HepG2 (cell line): ENCODE data around the gene PEX11B. TPM values are rescaled to one million over a fixed set of nuclear protein-coding genes. Genes with fewer than 3 reads are reported as not detected.

Experiments
- HDAC6 ChIP-seq: fragments of 200-600 bp; sonication (generic); IDR thresholded peaks from 2 replicates; pipeline ENCODE4 v1.7.0; 2017; ENCODE audit warnings: mild to moderate bottlenecking, antibody characterized with exemption, low read length, low read depth
- HMG20A ChIP-seq: IDR thresholded peaks from 2 replicates; pipeline ENCODE4 v1.6.1; 2016; ENCODE audit warnings: borderline replicate concordance
- HOXA9 ChIP-seq: sonication (generic); formaldehyde crosslinking; IDR thresholded peaks from 2 replicates; pipeline ENCODE4 v1.8.1; 2022; ENCODE audit warnings: missing genetic modification reagents, mild to moderate bottlenecking, moderate library complexity, borderline replicate concordance
- PAX8 ChIP-seq: sonication (generic); formaldehyde crosslinking; IDR thresholded peaks from 2 replicates; pipeline ENCODE4 v1.8.0; 2022; ENCODE audit warnings: mild to moderate bottlenecking, missing genetic modification reagents, borderline replicate concordance
- SAP130 ChIP-seq: IDR thresholded peaks from 2 replicates; pipeline ENCODE4 v1.6.1; 2016; ENCODE audit warnings: low read depth
- SOX6 ChIP-seq, 2 experiments: fragments of 450-650 bp in 1 of 2; sonication (generic) in 1 of 2; formaldehyde crosslinking in 1 of 2; IDR thresholded peaks; 2 replicates each; pipeline versions ENCODE4 v1.4.0 to v1.6.1; 2017 to 2020; ENCODE audit warnings: antibody characterized with exemption in 1 of 2, mild to moderate bottlenecking in 1 of 2, missing genetic modification reagents in 1 of 2
- ZNF232 ChIP-seq: sonication (generic); formaldehyde crosslinking; IDR thresholded peaks from 2 replicates; pipeline ENCODE4 v1.4.0; 2020; ENCODE audit warnings: missing genetic modification reagents, borderline replicate concordance
- ZNF747 ChIP-seq: sonication (generic); formaldehyde crosslinking; IDR thresholded peaks from 2 replicates; pipeline ENCODE4 v1.8.1; 2023; ENCODE audit warnings: missing genetic modification reagents, mild to moderate bottlenecking, borderline replicate concordance
- polyA plus RNA-seq, 8 experiments: library from polyadenylated mRNA; depleted of rRNA in 3 of 8; stranded (reverse) in 7 of 8; unstranded in 1 of 8; fragments of >200 nt; fragmentation: Illumina TruSeq in 4 of 8; extraction: Trizol in 4 of 8; gene quantifications; 2 replicates each; pipeline versions ENCODE4 v1.2.1 to v1.2.3, GENCODE V29; 2011 to 2016; ENCODE audit warnings: low read depth in 4 of 8, missing spikeins in 1 of 8, mixed read lengths in 1 of 8; ENCODE audit not compliant: insufficient read depth in 1 of 8
- total RNA-seq, 5 experiments: library from RNA; depleted of rRNA; stranded (reverse); fragments of >200 nt; fragmentation: Illumina TruSeq; extraction: Trizol; gene quantifications; 2 replicates each; pipeline ENCODE4 v1.2.3, GENCODE V29; 2016; ENCODE audit warnings: low read depth in 1 of 5
- TF ChIP-seq, protein P1 (sequence below): sonication (generic); formaldehyde crosslinking; IDR thresholded peaks from 2 replicates; pipeline ENCODE4 v1.5.0; 2020; ENCODE audit warnings: mild to moderate bottlenecking, missing genetic modification reagents
- TF ChIP-seq, protein P2 (sequence below): sonication (generic); formaldehyde crosslinking; IDR thresholded peaks from 2 replicates; pipeline ENCODE4 v1.5.0; 2020; ENCODE audit warnings: missing genetic modification reagents, mild to moderate bottlenecking, borderline replicate concordance
- TF ChIP-seq, protein P3 (sequence below): sonication (generic); formaldehyde crosslinking; IDR thresholded peaks from 2 replicates; pipeline ENCODE4 v1.5.1; 2020; ENCODE audit warnings: mild to moderate bottlenecking, missing genetic modification reagents, moderate library complexity
- TF ChIP-seq, protein P4 (sequence below): sonication (generic); formaldehyde crosslinking; conservative IDR thresholded peaks from 2 replicates; pipeline ENCODE4 v1.4.0; 2020; ENCODE audit warnings: missing genetic modification reagents
- TF ChIP-seq, protein P5 (sequence below), 2 experiments: sonication (generic) in 1 of 2; formaldehyde crosslinking in 1 of 2; IDR thresholded peaks; 2 replicates each; pipeline versions ENCODE4 v1.4.0 to v1.6.1; 2016 to 2020; ENCODE audit warnings: borderline replicate concordance in 1 of 2, low read depth in 1 of 2, mild to moderate bottlenecking in 1 of 2, missing genetic modification reagents in 1 of 2

The PEX11B gene
- total and polyA plus RNA-seq, 2 of the 13 experiments (the other 11 are each of a cell fraction or from before 2014, with no cell fraction given): 21.6 to 48.4 TPM

DNA sequence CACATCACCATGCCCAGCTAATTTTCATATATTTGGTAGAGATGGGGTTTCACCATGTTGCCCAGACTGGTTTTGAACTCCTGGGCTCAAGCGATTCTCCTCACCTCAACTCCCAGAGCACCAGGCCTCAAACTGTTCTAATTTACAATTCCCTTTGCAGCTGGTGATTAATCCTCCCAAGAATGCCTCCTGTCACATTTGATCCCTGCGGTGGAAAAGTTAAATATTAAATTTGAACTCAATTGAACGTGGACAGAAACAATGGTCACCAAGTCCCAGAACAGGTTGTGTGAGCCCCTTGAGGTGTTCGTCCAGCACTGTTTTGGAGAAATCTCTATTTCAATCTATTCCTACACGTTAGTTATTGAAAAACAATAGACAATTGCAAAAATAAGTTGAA is 30.9 kb downstream of the PEX11B start (continued):
- TF ChIP-seq, protein P1, sequence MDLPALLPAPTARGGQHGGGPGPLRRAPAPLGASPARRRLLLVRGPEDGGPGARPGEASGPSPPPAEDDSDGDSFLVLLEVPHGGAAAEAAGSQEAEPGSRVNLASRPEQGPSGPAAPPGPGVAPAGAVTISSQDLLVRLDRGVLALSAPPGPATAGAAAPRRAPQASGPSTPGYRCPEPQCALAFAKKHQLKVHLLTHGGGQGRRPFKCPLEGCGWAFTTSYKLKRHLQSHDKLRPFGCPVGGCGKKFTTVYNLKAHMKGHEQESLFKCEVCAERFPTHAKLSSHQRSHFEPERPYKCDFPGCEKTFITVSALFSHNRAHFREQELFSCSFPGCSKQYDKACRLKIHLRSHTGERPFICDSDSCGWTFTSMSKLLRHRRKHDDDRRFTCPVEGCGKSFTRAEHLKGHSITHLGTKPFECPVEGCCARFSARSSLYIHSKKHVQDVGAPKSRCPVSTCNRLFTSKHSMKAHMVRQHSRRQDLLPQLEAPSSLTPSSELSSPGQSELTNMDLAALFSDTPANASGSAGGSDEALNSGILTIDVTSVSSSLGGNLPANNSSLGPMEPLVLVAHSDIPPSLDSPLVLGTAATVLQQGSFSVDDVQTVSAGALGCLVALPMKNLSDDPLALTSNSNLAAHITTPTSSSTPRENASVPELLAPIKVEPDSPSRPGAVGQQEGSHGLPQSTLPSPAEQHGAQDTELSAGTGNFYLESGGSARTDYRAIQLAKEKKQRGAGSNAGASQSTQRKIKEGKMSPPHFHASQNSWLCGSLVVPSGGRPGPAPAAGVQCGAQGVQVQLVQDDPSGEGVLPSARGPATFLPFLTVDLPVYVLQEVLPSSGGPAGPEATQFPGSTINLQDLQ: no peak
- TF ChIP-seq SOX6 (IDR thresholded peaks at IDR 0.05) (no peak), SOX6 (CRISPR knock-in tag; IDR thresholded peaks at IDR 0.05) (peak; percentile 27; the same call in 1 of the 2 replicates), SAP130 (CRISPR knock-in tag) (peak; percentile 49; the same call in 1 of the 2 replicates), HOXA9 (no peak), HMG20A (CRISPR knock-in tag) (0 out of 2 replicates have a peak, but pooled peaks have one; percentile 18), ZNF747 (CRISPR knock-in tag) (no peak), PAX8 (CRISPR knock-in tag) (no peak), HDAC6 (no peak), ZNF232 (no peak)
- TF ChIP-seq, protein P2, sequence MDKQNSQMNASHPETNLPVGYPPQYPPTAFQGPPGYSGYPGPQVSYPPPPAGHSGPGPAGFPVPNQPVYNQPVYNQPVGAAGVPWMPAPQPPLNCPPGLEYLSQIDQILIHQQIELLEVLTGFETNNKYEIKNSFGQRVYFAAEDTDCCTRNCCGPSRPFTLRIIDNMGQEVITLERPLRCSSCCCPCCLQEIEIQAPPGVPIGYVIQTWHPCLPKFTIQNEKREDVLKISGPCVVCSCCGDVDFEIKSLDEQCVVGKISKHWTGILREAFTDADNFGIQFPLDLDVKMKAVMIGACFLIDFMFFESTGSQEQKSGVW: no peak
- TF ChIP-seq, protein P3, sequence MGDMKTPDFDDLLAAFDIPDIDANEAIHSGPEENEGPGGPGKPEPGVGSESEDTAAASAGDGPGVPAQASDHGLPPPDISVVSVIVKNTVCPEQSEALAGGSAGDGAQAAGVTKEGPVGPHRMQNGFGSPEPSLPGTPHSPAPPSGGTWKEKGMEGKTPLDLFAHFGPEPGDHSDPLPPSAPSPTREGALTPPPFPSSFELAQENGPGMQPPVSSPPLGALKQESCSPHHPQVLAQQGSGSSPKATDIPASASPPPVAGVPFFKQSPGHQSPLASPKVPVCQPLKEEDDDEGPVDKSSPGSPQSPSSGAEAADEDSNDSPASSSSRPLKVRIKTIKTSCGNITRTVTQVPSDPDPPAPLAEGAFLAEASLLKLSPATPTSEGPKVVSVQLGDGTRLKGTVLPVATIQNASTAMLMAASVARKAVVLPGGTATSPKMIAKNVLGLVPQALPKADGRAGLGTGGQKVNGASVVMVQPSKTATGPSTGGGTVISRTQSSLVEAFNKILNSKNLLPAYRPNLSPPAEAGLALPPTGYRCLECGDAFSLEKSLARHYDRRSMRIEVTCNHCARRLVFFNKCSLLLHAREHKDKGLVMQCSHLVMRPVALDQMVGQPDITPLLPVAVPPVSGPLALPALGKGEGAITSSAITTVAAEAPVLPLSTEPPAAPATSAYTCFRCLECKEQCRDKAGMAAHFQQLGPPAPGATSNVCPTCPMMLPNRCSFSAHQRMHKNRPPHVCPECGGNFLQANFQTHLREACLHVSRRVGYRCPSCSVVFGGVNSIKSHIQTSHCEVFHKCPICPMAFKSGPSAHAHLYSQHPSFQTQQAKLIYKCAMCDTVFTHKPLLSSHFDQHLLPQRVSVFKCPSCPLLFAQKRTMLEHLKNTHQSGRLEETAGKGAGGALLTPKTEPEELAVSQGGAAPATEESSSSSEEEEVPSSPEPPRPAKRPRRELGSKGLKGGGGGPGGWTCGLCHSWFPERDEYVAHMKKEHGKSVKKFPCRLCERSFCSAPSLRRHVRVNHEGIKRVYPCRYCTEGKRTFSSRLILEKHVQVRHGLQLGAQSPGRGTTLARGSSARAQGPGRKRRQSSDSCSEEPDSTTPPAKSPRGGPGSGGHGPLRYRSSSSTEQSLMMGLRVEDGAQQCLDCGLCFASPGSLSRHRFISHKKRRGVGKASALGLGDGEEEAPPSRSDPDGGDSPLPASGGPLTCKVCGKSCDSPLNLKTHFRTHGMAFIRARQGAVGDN (CRISPR knock-in tag): no peak
- TF ChIP-seq, protein P4, sequence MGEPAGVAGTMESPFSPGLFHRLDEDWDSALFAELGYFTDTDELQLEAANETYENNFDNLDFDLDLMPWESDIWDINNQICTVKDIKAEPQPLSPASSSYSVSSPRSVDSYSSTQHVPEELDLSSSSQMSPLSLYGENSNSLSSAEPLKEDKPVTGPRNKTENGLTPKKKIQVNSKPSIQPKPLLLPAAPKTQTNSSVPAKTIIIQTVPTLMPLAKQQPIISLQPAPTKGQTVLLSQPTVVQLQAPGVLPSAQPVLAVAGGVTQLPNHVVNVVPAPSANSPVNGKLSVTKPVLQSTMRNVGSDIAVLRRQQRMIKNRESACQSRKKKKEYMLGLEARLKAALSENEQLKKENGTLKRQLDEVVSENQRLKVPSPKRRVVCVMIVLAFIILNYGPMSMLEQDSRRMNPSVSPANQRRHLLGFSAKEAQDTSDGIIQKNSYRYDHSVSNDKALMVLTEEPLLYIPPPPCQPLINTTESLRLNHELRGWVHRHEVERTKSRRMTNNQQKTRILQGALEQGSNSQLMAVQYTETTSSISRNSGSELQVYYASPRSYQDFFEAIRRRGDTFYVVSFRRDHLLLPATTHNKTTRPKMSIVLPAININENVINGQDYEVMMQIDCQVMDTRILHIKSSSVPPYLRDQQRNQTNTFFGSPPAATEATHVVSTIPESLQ (CRISPR knock-in tag): no peak
- TF ChIP-seq, protein P5, sequence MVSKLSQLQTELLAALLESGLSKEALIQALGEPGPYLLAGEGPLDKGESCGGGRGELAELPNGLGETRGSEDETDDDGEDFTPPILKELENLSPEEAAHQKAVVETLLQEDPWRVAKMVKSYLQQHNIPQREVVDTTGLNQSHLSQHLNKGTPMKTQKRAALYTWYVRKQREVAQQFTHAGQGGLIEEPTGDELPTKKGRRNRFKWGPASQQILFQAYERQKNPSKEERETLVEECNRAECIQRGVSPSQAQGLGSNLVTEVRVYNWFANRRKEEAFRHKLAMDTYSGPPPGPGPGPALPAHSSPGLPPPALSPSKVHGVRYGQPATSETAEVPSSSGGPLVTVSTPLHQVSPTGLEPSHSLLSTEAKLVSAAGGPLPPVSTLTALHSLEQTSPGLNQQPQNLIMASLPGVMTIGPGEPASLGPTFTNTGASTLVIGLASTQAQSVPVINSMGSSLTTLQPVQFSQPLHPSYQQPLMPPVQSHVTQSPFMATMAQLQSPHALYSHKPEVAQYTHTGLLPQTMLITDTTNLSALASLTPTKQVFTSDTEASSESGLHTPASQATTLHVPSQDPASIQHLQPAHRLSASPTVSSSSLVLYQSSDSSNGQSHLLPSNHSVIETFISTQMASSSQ (IDR thresholded peaks at IDR 0.05; ENCODE audit: low read depth): no peak
- TF ChIP-seq, protein P5 (CRISPR knock-in tag; IDR thresholded peaks at IDR 0.05; ENCODE audit: borderline replicate concordance): 0 out of 2 replicates have a peak, but pooled peaks have one; percentile 35
